ENCODE data around the gene FGF8.

The FGF8 gene

GRCh38 chr10:101774589-101775272 lies 1.2 kb downstream of the FGF8 start:
- no peak overlapping the region for H3K4me3 ChIP-seq (ENCODE audit: low read depth, low read length)
- DNase-seq (ENCODE audit: low read depth), result no peak
- TF ChIP-seq CTCF (IDR thresholded peaks at IDR 0.05; ENCODE audit: low read depth, low read length, missing control alignments), result no peak
- in situ Hi-C loops (cut with HindIII; ENCODE audit: low sequenced_read_pairs), result no loop called here

- no peak for TF ChIP-seq CTCF (IDR thresholded peaks at IDR 0.05; ENCODE audit: low read depth, low read length, missing control alignments)
- no peak for DNase-seq (ENCODE audit: low read depth)
- in situ Hi-C loops (cut with HindIII; ENCODE audit: low sequenced_read_pairs), result no loop called here
- no peak overlapping the region for H3K4me3 ChIP-seq (ENCODE audit: low read depth, low read length)
These were observed 1.9 kb downstream of the FGF8 start for GRCh38 chr10:101773923-101774588.

- no peak for TF ChIP-seq CTCF (IDR thresholded peaks at IDR 0.05; ENCODE audit: low read depth, low read length, missing control alignments)
- DNase-seq (ENCODE audit: low read depth), result no peak
- no peak overlapping the region for H3K4me3 ChIP-seq (ENCODE audit: low read depth, low read length)
- in situ Hi-C loops (cut with HindIII; ENCODE audit: low sequenced_read_pairs), result no loop called here
These were observed 2.8 kb downstream of the FGF8 start for GRCh38 chr10:101772895-101773761.

GRCh38 chr10:101772017-101772894 lies 3.7 kb downstream of the FGF8 start:
- H3K4me3 ChIP-seq (ENCODE audit: low read depth, low read length), result no peak overlapping the region
- DNase-seq (ENCODE audit: low read depth), result no peak
- in situ Hi-C loops (cut with HindIII; ENCODE audit: low sequenced_read_pairs), result no loop called here
- TF ChIP-seq CTCF (IDR thresholded peaks at IDR 0.05; ENCODE audit: low read depth, low read length, missing control alignments), result no peak

GRCh38 chr10:101771380-101771779 lies 4.5 kb downstream of the FGF8 start:
- no peak for TF ChIP-seq CTCF (IDR thresholded peaks at IDR 0.05; ENCODE audit: low read depth, low read length, missing control alignments)
- DNase-seq (ENCODE audit: low read depth), result no peak
- H3K4me3 ChIP-seq (ENCODE audit: low read depth, low read length), result no peak overlapping the region
- in situ Hi-C loops (cut with HindIII; ENCODE audit: low sequenced_read_pairs), result no loop called here
